HG03469 (cell line): Measurements from ENCODE around the gene OPRM1.
"Not testable (repeated sequence)": the region's sequence is repeated elsewhere in the genome, so short reads cannot be mapped to it uniquely, and the experiment has no call there.

Experiments used
- ATAC-seq: cut with Tn5 transposase; IDR thresholded peaks from one replicate; pipeline ENCODE4 v1.9.1; 2021; ENCODE audit warnings: mild to moderate bottlenecking, moderate library complexity, moderate number of reproducible peaks; ENCODE audit not compliant: unreplicated experiment

Gene OPRM1

DNA sequence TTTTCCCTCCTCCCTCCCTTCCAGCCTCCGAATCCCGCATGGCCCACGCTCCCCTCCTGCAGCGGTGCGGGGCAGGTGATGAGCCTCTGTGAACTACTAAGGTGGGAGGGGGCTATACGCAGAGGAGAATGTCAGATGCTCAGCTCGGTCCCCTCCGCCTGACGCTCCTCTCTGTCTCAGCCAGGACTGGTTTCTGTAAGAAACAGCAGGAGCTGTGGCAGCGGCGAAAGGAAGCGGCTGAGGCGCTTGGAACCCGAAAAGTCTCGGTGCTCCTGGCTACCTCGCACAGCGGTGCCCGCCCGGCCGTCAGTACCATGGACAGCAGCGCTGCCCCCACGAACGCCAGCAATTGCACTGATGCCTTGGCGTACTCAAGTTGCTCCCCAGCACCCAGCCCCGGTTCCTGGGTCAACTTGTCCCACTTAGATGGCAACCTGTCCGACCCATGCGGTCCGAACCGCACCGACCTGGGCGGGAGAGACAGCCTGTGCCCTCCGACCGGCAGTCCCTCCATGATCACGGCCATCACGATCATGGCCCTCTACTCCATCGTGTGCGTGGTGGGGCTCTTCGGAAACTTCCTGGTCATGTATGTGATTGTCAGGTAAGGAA, at the start of gene OPRM1:
Gene OPRM1, plus strand, starts transcription at position 10 of the 612 bp plus-strand sequence. Its CDS starts 305 bp downstream, at position 315.
- ATAC-seq, result no peak

DNA sequence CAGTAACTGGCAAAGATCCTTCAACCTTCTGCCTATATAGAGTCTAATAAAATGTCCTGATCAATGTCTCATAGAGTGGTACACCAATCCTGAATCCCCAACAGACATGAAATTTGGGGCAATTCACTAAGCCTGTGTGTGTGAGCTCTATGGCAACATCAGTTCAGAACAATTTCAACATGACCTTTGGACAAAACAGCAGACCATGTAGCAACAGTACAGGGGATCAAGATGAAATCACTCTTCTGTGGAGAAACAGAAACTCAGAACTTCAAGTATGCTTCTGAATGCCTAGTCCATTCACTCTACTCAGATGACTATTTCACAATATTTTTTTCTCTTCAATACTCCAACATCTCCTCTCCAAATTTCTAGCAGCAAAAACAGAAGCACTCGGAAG, 49.1 kb upstream of the OPRM1 start:
- ATAC-seq, result no peak

DNA sequence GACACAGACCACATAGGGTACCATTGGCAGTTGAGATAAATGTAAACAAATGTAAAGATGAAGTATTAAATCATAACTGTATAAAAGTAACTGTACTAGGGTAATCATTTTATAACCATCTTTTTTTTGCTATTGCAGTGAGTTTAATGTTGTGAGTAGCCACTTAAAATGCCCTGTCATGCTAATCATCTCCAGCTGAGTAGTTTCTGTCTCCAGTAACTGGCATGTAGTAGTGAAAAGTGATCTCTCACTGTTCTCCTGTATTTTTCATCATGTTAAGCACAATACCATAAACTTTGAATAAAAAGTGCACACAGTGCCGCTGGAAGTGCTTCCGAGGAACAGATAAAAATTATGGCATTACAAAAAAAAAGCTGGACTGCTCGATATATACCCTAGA, 45.0 kb upstream of the OPRM1 start:
- ATAC-seq, result no peak

DNA sequence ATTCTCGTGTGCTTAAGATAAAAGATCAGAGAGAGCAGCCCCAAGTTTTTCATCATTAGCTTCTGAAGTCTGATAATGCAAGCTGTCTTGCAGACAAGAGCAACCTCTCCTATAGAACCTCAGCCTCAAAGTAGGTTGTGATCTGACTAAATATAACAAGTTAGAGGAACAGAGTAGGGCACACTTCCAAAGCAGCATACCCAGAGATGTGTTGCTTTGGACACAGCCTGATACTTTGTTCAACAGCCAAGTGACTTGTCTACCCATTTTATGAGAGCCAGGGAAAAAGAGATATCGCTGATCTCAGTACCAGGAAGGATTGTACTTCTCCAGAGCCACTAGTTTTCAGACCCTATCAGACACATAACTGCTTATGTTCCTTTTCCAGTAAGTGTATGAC, 44.2 kb upstream of the OPRM1 start:
- no peak for ATAC-seq

DNA sequence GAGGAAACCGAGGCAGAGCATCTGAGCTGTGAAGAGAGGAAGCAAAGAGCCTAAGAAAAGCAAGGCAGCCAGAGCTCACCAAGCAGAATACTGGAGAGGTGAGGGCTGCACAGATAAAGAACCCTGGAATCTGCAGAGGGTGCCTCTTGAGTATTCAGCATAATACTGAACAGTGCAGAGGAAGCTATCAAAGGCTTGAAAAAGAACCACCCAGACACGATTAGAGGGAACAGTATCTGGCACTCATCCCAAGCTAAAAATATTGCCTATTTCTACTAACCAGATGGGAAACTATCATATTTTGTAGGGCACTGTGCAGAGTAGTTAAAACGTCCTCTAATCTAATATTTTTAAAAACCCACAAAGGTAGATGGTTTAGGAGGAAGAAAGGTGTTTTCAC, 41.8 kb upstream of the OPRM1 start:
- no peak for ATAC-seq

DNA sequence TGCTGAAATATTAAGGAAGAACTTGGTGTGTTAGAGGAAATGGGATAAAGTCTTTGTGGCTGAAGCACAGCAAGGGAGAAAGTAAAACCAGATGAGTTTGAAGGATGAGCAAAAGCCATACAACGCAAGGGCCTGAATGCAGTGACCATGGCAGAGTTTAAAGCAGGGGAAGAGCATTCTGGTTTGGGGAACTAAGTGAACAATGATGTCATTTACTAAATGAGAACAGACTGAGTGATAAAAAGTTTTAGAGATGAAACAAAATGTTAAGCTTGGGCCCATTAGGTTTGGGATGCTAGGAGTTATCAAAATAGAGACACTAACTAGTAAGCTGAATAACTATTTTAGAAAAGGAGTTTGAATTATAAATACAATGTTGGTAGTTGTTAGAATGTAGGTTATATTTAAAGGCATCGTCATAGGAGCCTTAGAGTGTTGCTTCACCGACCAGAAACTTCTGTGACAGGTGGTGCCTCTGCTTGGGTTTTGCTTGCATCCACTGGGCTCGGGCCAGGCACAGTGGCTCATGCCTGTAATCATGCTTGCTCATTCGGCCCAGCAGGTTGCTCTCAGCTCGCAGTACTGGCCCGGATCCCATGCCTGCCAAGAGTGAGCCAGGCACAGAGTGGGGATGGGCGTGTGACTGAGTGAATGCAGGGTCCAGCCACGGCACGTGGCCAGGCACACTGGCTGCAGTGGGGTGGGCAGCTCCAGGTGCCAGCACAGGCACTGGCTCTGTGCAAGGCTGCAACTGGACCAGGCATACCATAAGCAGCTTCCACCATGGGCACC, 37.4 kb upstream of the OPRM1 start:
- ATAC-seq, result no peak

DNA sequence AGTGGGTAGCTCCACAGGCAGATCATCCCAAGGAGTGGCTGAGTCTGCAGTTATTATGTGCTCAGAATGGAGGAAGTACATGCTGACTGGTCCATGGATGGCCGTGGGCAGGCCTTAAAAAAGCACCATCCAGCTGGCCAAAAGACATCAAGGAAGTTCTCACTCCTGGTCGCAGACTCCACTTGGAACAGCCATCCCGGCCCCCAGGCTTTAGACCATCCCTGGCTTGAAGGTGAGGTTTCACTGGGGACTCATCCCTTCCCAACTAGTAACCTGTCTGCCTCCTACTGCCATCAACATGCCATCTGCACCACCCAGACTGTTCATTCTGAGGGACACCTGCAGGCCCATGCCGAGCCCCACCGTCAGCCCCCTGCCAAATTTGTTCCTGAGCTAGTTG, 36.1 kb upstream of the OPRM1 start:
- ATAC-seq, result no peak

DNA sequence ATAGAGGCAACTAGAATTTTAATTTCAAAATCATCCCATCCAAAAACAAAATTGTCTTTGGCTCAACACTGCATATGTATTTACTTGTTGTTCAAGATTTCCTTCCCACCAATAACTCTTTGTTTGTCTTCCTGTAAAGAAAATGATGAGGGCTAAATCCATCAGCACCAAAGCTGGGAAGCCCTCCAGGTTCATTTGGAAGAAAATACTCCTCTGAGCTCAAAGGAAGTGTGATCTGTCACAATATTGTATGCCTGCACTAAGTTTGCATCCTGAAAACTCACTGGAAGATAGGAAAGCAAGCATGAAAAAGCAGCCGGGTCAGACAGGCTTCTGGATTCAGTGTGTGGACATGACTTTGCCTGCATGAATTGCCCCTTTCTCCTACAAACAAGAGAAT, 28.7 kb upstream of the OPRM1 start:
- ATAC-seq, result no peak

DNA sequence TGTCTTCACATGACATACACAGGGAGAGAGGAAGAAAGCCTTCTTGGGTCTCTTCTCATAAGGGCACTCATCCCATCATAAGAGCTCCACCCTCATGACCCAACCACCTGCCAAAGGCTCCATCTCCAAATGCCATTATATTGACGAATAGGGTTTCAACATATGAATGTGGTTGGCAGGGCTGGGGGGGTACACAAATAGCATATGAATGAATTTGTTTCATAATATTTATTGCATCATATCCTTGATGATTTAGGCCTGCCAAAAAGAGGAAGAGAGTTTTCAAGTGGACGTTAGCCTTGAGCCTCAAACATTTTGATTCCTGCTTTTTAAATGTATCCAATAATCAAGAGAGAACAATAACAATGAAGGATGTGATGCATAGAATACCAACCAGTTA, 26.2 kb upstream of the OPRM1 start:
- no peak for ATAC-seq

DNA sequence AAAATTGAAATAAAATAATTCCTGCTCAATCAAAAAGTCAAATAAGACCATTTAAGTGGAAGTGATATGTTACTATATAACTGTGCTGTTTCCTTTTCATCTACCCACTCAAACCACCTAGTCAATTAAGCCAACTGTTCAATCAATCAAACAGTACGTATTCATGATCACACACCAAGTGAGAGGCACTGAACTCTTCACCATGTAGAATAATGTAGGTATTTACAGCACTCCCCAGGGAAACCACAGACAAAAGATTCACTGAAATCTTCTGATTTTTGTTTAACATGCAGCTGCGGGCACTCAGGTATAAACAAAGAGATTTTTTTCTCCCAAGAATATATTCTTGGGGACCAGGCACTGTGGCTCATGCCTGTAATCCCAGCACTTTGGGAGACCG, 21.3 kb upstream of the OPRM1 start:
- ATAC-seq, result no peak

DNA sequence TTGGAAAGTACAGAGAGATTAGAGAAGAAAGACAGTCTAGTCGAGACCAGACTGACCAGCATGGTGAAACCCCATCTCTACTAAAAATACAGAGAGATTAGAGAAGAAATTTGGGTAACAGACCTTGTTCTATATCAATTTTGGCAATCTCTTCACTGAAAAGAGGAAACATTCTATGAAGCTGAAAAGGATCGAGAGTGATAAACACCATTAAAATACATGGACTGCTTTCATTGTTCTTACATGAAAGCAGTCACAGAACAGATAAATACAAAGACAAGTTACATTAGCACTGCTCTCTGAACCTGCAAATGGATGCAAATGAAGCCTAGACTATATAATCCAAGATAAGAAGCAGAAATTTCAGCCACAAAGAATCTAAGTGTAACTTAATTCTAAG, 8.4 kb upstream of the OPRM1 start:
- no peak for ATAC-seq

DNA sequence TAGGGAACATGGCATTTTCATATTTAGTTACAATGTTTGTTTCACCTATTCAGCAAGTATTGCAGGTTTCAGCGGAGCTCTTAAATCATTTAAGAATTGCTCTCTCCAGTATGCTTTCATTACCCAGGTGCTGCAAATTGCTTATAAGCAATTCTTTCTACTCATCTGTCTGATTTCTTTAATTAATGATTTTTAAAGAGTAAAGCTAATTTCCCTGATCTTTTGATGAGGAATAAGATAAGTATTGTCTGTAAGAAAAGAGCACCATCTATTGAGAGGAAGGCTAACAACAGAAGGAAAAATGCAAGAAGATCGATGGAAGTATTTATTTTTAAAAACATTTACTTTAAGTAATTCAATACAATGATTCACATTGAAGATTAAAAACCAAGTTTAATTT, 2.0 kb downstream of the OPRM1 start:
- ATAC-seq, result no peak

DNA sequence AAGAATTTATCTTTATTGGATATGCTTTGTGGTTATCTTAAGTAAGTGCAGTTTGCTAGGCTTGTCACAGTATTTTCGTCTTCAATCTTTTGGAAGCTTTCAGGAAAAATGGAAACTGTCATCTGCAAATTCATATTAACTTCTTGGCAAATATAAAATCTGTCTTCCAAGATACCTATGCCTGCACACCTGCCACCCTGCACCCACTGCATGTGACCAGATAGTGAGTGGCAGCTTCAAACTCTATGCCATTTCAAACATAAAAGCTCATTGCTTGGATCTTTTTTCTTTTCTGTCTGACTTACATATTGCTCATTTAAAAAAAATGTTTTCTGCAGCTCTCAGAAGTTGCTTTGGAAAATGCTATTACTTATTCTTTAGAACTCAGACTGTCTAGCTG, 14.1 kb downstream of the OPRM1 start:
- ATAC-seq, result no peak

DNA sequence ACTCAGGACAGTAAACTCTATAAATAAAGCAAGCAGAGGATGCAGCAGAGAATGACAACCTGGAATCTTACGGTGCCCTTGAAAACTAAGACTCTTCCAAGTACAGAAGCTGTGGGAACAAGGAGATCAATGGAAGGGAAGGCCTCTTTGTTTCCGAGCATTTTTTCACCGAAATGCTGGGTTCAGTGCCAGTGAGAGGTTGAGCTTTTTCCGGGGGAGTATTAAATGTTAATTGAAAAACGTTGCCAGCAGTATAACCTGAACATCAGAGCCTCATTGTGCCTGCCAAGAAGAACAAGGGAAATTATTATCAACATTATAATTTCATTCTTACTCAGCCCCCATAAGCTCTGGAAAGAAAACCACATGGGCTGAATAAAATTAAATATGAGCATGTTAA, 17.5 kb downstream of the OPRM1 start:
- no peak for ATAC-seq

DNA sequence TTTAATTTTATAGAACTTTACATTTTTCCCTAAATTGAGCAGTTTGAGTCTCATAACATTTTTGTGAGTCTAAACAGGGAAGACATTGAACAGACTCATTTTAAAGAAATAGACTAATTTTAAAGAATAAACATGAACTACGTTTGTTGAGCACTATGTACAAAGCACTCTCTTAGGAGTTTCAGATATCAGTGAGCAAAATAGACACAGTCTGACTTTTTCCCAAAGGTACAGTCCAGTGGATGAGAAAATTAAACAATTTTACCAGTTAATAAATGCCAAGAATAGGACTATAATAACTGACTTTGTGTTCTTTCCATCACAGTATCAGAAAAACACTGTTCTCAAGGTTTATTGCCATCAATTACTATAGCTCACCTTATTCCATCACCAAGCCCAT, 18.1 kb downstream of the OPRM1 start:
- no peak for ATAC-seq

DNA sequence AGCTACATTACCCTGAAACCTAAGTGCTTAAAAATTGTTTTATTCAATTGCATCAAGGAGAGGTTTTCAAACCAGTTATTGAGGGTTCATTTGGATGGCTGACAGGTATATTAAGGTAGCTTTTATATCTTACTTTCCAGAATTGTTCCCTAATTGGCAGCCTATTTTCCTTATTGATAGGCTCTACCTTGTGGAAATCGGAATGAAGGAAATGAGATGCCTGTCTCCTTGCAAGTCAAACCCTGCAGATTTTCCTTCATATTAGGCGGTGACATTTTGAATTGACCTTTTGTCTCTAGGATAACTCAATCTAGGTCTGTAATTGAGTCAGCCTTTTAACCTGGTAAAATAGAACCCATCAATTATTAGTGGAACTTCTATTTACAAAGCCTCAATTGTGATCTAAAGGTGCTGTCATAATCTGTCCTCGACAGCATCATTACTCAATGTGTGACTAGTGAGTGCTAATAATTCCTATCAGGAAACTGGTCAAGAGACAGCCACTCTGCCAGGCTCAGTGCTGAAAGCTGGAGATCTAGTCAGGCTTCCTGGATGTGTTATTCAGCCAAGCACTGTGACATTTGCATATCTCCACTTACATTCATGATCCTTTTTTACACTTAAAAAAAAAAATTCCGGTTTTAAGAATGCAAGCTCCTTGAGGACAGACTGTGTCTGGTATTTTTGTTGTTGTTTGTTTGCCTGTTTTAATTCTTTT, 20.1 kb downstream of the OPRM1 start:
- no peak for ATAC-seq

DNA sequence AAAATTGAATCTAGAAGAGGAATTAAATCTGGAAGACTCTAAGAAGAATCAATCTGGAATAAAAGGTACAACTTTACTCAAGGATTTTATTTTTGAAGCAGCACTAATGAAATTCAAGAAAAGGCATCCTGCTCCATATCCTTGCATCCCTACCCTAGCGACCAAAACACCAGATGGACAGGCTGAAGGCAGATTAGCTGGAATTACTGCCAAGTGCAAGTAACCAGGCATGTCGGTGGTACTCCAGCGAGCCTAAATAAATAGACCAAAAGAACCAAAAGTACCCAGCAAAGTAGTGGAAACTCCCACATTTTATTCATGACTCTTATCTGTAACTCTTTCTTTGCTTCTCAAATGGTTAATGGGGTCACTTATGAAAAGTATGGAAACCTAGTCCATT, 21.0 kb downstream of the OPRM1 start:
- ATAC-seq, result no peak

DNA sequence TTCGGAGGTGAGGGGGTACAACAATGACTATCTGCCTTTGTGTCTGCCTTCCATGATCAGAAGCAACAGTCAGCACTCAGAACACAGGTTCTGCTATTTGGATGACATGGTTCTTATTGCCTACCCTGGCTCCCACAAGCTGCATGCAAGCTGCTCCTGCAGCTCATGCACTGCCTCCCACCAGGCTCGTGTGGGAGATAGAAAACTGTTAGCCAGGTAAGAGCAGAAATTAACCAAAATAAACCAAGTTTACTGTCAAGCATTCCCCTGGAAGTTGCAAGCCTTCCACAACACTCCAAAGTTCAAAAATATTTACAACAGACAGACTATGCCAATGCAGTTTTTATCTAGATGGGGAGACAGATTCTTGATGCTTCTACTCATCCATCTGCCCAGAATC, 31.0 kb downstream of the OPRM1 start:
- ATAC-seq, result no peak

DNA sequence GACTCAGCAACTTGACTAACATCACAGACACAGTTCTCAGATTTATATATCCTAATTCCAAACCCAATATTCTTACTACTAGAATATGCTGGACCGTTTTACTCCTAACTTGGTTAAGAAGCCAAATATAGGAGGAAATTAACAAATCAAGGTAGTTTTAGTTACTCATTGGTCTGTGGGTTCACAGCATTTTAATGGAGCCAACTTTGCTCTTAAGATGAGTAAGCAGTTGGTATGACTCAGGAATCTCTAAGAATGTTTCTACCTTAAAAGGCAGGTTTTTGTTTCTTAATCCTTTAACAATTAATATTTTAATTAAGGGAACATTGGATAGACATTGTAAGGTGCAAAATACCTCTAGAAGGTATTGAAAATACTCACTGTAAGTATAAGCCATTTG, 31.6 kb downstream of the OPRM1 start:
- no peak for ATAC-seq

DNA sequence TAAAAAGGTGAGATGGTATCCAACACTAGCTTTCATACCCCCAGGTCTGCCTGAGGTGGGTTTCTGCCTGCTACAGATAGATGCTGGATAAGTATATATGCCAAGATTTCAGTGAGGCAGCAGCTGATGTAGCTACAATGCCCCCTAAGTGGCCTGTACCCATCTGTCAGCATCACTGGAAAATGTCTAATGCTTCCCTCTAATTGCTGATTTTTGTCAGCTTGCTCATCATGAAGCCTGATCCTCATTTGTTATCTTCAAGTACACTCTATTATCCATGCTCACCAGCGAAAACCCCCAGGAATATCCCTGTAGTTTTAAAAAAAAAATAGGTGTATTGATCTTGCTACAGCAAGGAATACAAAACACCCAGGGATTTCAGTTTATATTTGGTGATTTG, 32.2 kb downstream of the OPRM1 start:
- ATAC-seq, result no peak

DNA sequence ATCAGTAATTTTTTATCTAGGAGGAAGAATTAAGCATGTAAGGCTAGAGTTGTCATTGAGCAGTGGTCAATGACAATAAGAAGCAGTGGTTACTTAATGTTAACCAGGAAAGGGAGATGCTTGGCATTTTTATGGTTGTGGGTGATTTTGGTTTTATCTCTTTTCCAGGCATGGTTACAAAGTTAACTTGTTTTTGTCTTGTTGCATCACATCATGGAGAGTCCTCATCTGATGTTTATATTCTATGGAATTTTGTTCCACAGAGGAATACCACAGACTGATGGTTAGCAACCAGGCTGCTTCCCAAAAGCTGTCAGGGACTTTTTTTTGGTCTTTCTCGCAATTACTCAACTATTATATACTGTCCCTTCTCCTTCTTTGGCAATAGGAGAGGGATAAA, 32.7 kb downstream of the OPRM1 start:
- no peak for ATAC-seq

DNA sequence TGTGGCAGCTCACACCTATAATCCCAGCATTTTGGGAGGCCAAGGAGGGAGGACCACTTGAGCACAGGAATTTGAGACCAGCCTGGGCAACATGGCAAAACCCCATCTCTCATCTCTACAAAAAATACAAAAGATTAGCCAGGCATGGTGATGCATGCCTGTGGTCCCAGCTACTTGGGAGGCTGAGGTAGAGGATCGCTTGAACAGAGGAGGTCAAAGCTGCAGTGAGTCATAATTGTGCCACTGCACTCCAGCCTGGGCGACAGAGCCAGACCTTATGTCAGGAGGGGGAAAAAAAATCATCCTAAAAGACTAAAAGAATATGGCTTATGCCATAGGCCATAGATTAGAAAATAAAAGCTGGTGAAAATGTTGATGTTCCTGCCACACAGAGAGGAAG, 39.6 kb downstream of the OPRM1 start:
- ATAC-seq, result not testable (repeated sequence)
